A673 (cell line): ENCODE results near the gene ADI1.

Experiments used
- EZH2 ChIP-seq: fragments of 200-600 bp; sonication (generic); IDR thresholded peaks from 2 replicates; pipeline ENCODE4 v1.6.1; 2017; ENCODE audit warnings: borderline replicate concordance, low read depth, mild to moderate bottlenecking, mixed read lengths, antibody characterized with exemption, low read length; ENCODE audit not compliant: poor library complexity, severe bottlenecking
- TF ChIP-seq, protein P1 (sequence below): fragments of 300-800, 200-600 bp; sonication (generic); conservative IDR thresholded peaks from 2 replicates; pipeline ENCODE4 v1.5.1; 2017; ENCODE audit warnings: low read depth, mild to moderate bottlenecking, antibody characterized with exemption, low read length, moderate library complexity, mixed read lengths

GRCh38 chr2:3480352-3481010 is 38.9 kb downstream of the ADI1 start:
- TF ChIP-seq, protein P1, sequence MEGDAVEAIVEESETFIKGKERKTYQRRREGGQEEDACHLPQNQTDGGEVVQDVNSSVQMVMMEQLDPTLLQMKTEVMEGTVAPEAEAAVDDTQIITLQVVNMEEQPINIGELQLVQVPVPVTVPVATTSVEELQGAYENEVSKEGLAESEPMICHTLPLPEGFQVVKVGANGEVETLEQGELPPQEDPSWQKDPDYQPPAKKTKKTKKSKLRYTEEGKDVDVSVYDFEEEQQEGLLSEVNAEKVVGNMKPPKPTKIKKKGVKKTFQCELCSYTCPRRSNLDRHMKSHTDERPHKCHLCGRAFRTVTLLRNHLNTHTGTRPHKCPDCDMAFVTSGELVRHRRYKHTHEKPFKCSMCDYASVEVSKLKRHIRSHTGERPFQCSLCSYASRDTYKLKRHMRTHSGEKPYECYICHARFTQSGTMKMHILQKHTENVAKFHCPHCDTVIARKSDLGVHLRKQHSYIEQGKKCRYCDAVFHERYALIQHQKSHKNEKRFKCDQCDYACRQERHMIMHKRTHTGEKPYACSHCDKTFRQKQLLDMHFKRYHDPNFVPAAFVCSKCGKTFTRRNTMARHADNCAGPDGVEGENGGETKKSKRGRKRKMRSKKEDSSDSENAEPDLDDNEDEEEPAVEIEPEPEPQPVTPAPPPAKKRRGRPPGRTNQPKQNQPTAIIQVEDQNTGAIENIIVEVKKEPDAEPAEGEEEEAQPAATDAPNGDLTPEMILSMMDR: no peak
- TF ChIP-seq EZH2: no peak
